HG02938 (cell line): ENCODE measurements around the gene S100A3.
A peak's percentile ranks its signal among the peaks of the same experiment; 100 is the strongest.

ENCODE experiments used
- ATAC-seq: cut with Tn5 transposase; IDR thresholded peaks from one replicate; pipeline ENCODE4 v1.9.1; 2021; ENCODE audit warnings: mild to moderate bottlenecking, moderate library complexity; ENCODE audit not compliant: unreplicated experiment

The S100A3 gene

GRCh38 chr1:153550398-153550758 lies 1.3 kb upstream of the S100A3 start:
- no peak for ATAC-seq

GRCh38 chr1:153549741-153550397 lies 811 bp upstream of the S100A3 start:
- no peak for ATAC-seq

GRCh38 chr1:153547560-153548551 lies 1.2 kb downstream of the S100A3 start:
- ATAC-seq = no peak

GRCh38 chr1:153546796-153547559 lies 2.1 kb downstream of the S100A3 start:
- no peak for ATAC-seq

GRCh38 chr1:153546371-153546770 lies 2.7 kb downstream of the S100A3 start:
- ATAC-seq = no peak

- peak; percentile 40 for ATAC-seq
Observed at GRCh38 chr1:153545067-153546055, 3.7 kb downstream of the S100A3 start, which contains the start of gene S100A4. Gene S100A4, minus strand, starts transcription at chr1:153545806. Its CDS starts 1,012 bp downstream, at chr1:153544794.

GRCh38 chr1:153544453-153545066 lies 4.5 kb downstream of the S100A3 start:
- ATAC-seq = no peak

- no peak for ATAC-seq
Observed at GRCh38 chr1:153543736-153544135, 5.3 kb downstream of the S100A3 start.

- no peak for ATAC-seq
Observed at GRCh38 chr1:153542956-153543711, 5.9 kb downstream of the S100A3 start.

GRCh38 chr1:153541641-153542590 lies 7.1 kb downstream of the S100A3 start:
- no peak for ATAC-seq

GRCh38 chr1:153540394-153541361 lies 8.4 kb downstream of the S100A3 start, which contains the start of gene S100A5:
Gene S100A5, minus strand, starts transcription at chr1:153540934. Its CDS starts 743 bp downstream, at chr1:153540191.
- ATAC-seq = no peak

- ATAC-seq = no peak
Observed at GRCh38 chr1:153539395-153540093, 9.5 kb downstream of the S100A3 start.

- ATAC-seq = no peak
Observed at GRCh38 chr1:153538315-153538821, 10.7 kb downstream of the S100A3 start.

- ATAC-seq = no peak
Observed at GRCh38 chr1:153537376-153537730, 11.7 kb downstream of the S100A3 start.

GRCh38 chr1:153536671-153537375 lies 12.2 kb downstream of the S100A3 start:
- no peak for ATAC-seq
